Measurements from ENCODE around the gene NTRK3.

- no peak for TF ChIP-seq CTCF (IDR thresholded peaks at IDR 0.05; ENCODE audit: low read depth, low read length)
- no peak for TF ChIP-seq EZH2phosphoT487 (IDR thresholded peaks at IDR 0.05; ENCODE audit: low read depth)
Measured at GRCh38 chr15:87906444-87906843, 350.1 kb downstream of the NTRK3 start.
